ENCODE results near the gene RPL37A.

RPL37A gene

DNA sequence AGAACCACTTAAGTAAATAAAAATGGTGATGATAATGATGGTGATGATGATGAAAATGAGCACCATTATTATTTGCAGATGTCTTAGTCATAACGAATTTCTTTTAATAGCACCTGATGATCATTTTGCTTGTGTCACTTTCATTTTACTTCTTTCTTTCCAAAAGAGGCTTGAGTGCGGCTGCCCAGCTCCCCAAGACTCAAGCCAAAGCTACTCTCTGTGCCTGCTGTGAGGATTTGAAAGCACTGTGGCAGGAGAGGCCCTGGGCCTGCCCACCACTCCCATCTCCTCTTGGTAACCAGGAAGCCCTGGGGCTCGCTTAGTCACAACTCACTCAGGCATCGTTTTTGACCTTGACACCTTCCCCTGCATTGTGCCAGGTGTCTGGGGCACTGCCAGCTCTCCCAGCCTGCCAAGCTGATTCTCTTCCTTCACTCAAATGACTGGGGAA lies 41.2 kb downstream of the RPL37A start:
- no peak for DNase-seq (ENCODE audit: insufficient read length, low spot score)
- FAIRE-seq, result no peak

DNA sequence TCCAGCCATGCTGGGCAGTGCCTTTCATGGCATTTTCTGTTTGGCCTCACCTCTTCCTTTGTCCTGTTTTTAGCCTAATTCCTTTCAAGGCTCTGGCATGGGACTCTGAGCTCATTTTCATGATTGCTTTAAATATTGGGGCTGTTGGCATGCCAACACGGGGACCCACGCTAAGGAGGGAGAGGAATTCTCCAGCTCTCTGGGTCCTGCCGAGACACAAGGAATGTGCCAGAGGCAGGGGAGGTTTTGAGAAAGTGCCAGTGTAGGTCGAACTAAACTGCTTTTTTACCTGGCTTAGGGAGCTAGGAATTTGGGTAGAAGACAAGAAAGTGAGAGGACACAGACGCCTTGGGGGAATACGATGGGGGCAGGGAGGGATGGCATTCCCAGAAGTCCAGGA lies 42.3 kb downstream of the RPL37A start:
- FAIRE-seq (no peak), DNase-seq (ENCODE audit: insufficient read length, low spot score) (no peak)
- no peak for TF ChIP-seq PAX5 (IDR thresholded peaks at IDR 0.05; ENCODE audit: insufficient read depth, low read length, severe bottlenecking)
- TF ChIP-seq TAF1 (IDR thresholded peaks at IDR 0.05; ENCODE audit: low read depth, low read length), result no peak
- no peak for TF ChIP-seq POLR2A (IDR thresholded peaks at IDR 0.05; ENCODE audit: low read depth, low read length)
- TF ChIP-seq POLR2AphosphoS5 (IDR thresholded peaks at IDR 0.05; ENCODE audit: low read depth, low read length), result no peak
- TF ChIP-seq SPI1 (IDR thresholded peaks at IDR 0.05; ENCODE audit: low read depth, low read length), result no peak
- no peak for TF ChIP-seq POU2F2 (IDR thresholded peaks at IDR 0.05; ENCODE audit: low read depth, low read length)

More for the DNA sequence above, 41.2 kb downstream of the RPL37A start:
- TF ChIP-seq SPI1 (IDR thresholded peaks at IDR 0.05; ENCODE audit: low read depth, low read length) (no peak), POLR2A (IDR thresholded peaks at IDR 0.05; ENCODE audit: low read depth, low read length) (no peak), TAF1 (IDR thresholded peaks at IDR 0.05; ENCODE audit: low read depth, low read length) (no peak), POLR2AphosphoS5 (IDR thresholded peaks at IDR 0.05; ENCODE audit: low read depth, low read length) (no peak), PAX5 (IDR thresholded peaks at IDR 0.05; ENCODE audit: insufficient read depth, low read length, severe bottlenecking) (no peak), POU2F2 (IDR thresholded peaks at IDR 0.05; ENCODE audit: low read depth, low read length) (no peak)

DNA sequence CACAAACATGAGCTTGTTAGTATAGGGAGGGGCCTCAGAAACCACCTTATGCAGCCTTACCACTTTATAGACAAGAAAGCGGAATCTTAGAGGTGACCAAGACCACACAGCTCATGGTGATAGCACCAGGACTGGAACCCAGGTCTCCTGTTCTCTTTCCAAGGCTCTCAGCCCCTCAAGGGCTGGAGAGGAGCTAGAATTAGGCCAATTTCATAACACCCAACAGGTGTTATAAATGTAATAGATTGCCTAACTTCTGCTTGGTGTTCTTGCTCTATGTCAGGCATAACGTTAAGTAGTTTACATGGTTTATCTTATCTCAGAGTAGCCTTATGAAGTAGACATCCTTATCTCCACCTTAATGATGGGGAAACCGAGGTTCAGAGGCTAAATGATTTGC lies 42.9 kb downstream of the RPL37A start:
- TF ChIP-seq PAX5 (IDR thresholded peaks at IDR 0.05; ENCODE audit: insufficient read depth, low read length, severe bottlenecking) (no peak), TAF1 (IDR thresholded peaks at IDR 0.05; ENCODE audit: low read depth, low read length) (no peak), SPI1 (IDR thresholded peaks at IDR 0.05; ENCODE audit: low read depth, low read length) (no peak), POLR2A (IDR thresholded peaks at IDR 0.05; ENCODE audit: low read depth, low read length) (no peak), POU2F2 (IDR thresholded peaks at IDR 0.05; ENCODE audit: low read depth, low read length) (no peak), POLR2AphosphoS5 (IDR thresholded peaks at IDR 0.05; ENCODE audit: low read depth, low read length) (no peak)
- DNase-seq (ENCODE audit: insufficient read length, low spot score), result no peak

DNA sequence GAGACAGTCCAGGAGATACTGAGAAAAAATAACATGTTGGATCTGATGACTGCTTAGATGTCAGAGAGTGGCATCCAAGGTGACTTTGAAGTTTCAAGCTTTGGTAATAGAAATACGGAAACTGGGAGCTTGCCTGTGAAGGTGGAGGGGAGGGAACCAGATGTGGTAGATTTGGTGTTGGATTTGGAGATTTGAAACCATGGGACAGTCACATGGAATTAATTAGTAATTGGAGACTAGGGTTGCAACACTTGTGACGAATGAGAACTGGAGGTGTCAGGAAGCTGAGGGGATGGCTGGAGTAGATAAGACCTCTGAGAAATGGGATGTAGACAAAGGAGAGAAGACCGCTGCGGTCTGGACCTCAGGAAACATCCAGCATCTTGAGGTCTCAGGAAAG lies 46.7 kb downstream of the RPL37A start:
- no peak for FAIRE-seq
- TF ChIP-seq SPI1 (IDR thresholded peaks at IDR 0.05; ENCODE audit: low read depth, low read length), result no peak
- TF ChIP-seq TAF1 (IDR thresholded peaks at IDR 0.05; ENCODE audit: low read depth, low read length), result no peak
- no peak for TF ChIP-seq POLR2AphosphoS5 (IDR thresholded peaks at IDR 0.05; ENCODE audit: low read depth, low read length)
- TF ChIP-seq PAX5 (IDR thresholded peaks at IDR 0.05; ENCODE audit: insufficient read depth, low read length, severe bottlenecking), result no peak
- TF ChIP-seq POU2F2 (IDR thresholded peaks at IDR 0.05; ENCODE audit: low read depth, low read length), result no peak
- TF ChIP-seq POLR2A (IDR thresholded peaks at IDR 0.05; ENCODE audit: low read depth, low read length), result no peak
- no peak for DNase-seq (ENCODE audit: insufficient read length, low spot score)

More for the DNA sequence above, 42.9 kb downstream of the RPL37A start:
- no peak for FAIRE-seq

DNA sequence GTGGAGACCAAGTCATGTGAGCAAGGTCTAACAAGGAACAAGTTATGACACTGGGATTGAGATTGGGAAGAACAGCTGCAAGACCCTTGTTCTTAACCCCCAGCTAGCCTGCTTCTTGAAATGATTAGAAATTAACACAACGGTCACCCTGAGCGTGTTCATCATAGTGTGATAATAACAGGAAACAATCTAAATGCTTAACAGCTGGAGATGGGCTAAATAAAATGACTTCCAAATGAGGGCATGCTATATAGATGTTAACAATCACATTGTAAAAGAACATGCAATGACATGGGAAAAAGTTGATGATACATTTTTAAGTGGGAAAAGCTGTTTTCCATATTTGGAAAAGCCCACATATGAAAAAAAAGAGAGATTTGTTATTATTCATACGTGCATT lies 47.6 kb downstream of the RPL37A start:
- FAIRE-seq, result no peak
- TF ChIP-seq POU2F2 (IDR thresholded peaks at IDR 0.05; ENCODE audit: low read depth, low read length) (no peak), SPI1 (IDR thresholded peaks at IDR 0.05; ENCODE audit: low read depth, low read length) (no peak), POLR2A (IDR thresholded peaks at IDR 0.05; ENCODE audit: low read depth, low read length) (no peak), TAF1 (IDR thresholded peaks at IDR 0.05; ENCODE audit: low read depth, low read length) (no peak), POLR2AphosphoS5 (IDR thresholded peaks at IDR 0.05; ENCODE audit: low read depth, low read length) (no peak), PAX5 (IDR thresholded peaks at IDR 0.05; ENCODE audit: insufficient read depth, low read length, severe bottlenecking) (no peak)
- no peak for DNase-seq (ENCODE audit: insufficient read length, low spot score)

DNA sequence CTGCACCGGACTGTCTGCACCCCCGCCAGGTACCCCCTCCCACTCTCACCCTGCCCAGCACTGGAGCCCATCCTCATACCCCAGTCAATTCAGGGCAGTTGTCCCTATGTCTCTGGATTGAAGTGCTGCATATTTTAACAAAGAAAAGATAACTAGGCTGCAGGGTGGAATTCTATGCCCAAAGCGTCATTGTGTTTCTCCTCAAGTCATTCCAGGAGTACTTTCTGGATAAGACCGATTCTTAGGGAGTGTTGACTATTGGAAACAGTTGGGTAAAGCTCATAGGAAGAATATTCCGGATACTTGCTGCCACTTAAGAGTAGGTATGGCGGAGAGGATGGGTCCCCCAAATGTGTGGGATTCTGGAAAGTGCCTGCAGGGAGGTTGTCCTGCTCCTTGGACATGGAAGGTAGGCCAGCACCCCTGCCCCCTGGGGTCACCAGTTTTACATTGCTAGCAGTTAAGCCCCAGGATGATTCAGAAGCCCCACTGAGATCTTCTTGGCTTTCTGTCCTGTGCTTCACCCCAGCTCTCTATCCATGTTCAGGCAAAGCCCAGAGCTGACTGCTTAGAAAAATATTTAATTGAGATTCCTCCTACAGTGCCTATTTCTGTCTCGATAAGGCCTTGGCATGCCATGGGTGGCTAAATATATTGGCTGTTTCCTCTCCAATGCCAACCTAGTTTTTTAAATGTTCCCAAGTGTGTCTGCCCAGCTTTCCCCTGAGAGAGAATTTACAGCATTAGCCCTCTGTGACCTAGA lies 48.2 kb downstream of the RPL37A start:
- no peak for TF ChIP-seq POLR2AphosphoS5 (IDR thresholded peaks at IDR 0.05; ENCODE audit: low read depth, low read length)
- no peak for TF ChIP-seq POLR2A (IDR thresholded peaks at IDR 0.05; ENCODE audit: low read depth, low read length)
- no peak for TF ChIP-seq POU2F2 (IDR thresholded peaks at IDR 0.05; ENCODE audit: low read depth, low read length)
- no peak for TF ChIP-seq TAF1 (IDR thresholded peaks at IDR 0.05; ENCODE audit: low read depth, low read length)
- no peak for TF ChIP-seq SPI1 (IDR thresholded peaks at IDR 0.05; ENCODE audit: low read depth, low read length)
- no peak for TF ChIP-seq PAX5 (IDR thresholded peaks at IDR 0.05; ENCODE audit: insufficient read depth, low read length, severe bottlenecking)
- FAIRE-seq, result no peak
- DNase-seq (ENCODE audit: insufficient read length, low spot score), result no peak

DNA sequence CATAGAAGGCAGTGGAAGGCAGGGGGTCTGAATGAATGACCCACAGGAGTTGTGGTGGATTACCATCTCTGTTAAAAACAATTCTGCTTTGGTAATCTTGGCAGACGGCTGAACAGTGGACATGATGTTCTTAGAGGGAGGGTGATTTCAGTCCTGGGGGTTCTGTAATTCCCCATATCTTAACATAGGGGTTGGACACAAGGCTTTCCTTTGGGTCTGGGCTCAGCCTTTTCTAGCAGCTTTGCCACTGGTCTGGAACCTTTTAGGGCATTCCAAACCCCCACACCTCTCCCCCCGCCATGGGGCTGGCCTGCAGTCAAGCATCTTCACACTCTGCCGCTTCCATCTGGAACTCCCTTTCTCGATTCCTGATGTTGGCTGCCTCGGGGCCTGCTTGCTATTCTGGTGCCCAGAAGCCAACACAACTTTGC lies 50.3 kb downstream of the RPL37A start:
- DNase-seq (ENCODE audit: insufficient read length, low spot score) (no peak), FAIRE-seq (no peak)
- no peak for TF ChIP-seq POLR2A (IDR thresholded peaks at IDR 0.05; ENCODE audit: low read depth, low read length)
- no peak for TF ChIP-seq PAX5 (IDR thresholded peaks at IDR 0.05; ENCODE audit: insufficient read depth, low read length, severe bottlenecking)
- TF ChIP-seq POLR2AphosphoS5 (IDR thresholded peaks at IDR 0.05; ENCODE audit: low read depth, low read length), result no peak
- TF ChIP-seq SPI1 (IDR thresholded peaks at IDR 0.05; ENCODE audit: low read depth, low read length), result no peak
- TF ChIP-seq POU2F2 (IDR thresholded peaks at IDR 0.05; ENCODE audit: low read depth, low read length), result no peak
- no peak for TF ChIP-seq TAF1 (IDR thresholded peaks at IDR 0.05; ENCODE audit: low read depth, low read length)

DNA sequence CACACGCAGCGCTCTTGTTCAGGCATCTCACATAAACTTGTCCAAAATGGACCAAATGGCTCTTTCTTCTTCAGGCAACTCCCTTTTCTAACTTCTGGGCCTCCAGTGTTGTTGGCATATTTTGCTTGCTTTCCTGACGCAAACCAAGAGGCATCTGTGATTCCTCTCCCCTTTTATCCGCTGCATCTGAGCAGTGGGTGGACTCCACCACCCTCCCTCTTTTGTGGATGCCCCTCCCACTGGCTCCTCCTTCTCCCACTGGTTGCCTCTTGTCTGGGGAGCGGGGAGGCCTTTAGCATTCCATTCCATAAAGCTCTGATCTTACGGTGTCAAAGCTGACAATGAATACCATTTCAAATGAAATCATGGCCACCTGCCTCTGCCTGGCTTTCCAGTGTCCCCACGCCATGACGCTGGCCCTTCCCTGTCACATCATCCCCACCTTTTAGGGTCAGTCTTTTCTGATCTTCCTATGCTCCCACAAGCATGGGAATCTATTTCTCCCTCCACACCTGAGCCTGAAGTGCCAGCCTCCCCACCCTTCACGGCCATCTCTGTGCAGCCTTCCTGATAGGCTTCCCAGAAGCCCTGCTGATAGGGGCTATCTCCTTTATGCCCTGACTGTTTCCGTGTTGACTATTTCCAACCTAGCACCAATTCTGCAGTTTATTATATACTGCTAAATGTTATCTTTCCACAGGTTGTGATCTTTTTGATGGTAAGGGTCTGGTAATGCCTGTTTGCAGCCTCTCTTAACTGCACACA lies 51.5 kb downstream of the RPL37A start:
- DNase-seq (ENCODE audit: insufficient read length, low spot score) (no peak), FAIRE-seq (no peak)
- TF ChIP-seq POLR2A (IDR thresholded peaks at IDR 0.05; ENCODE audit: low read depth, low read length) (no peak), POLR2AphosphoS5 (IDR thresholded peaks at IDR 0.05; ENCODE audit: low read depth, low read length) (no peak), TAF1 (IDR thresholded peaks at IDR 0.05; ENCODE audit: low read depth, low read length) (no peak), SPI1 (IDR thresholded peaks at IDR 0.05; ENCODE audit: low read depth, low read length) (no peak), POU2F2 (IDR thresholded peaks at IDR 0.05; ENCODE audit: low read depth, low read length) (no peak), PAX5 (IDR thresholded peaks at IDR 0.05; ENCODE audit: insufficient read depth, low read length, severe bottlenecking) (no peak)
